Osteocyte (in vitro differentiated cells): ENCODE data around the gene KIF13A. TPM values are rescaled to one million over a fixed set of nuclear protein-coding genes. Genes with fewer than 3 reads are reported as not detected.
A peak's percentile ranks its signal among the peaks of the same experiment; 100 is the strongest.

Source experiments
- DNase-seq: peaks from one replicate; pipeline ENCODE4 v3.0.0; 2021; ENCODE audit warnings: mixed read lengths; ENCODE audit not compliant: unreplicated experiment; ENCODE audit errors: extremely low spot score
- H3K27ac Mint-ChIP-seq: one replicate; pipeline ENCODE4 v1.8.0; 2021; ENCODE audit warnings: mild to moderate bottlenecking, mixed read lengths; ENCODE audit not compliant: unreplicated experiment
- H3K27me3 Mint-ChIP-seq: one replicate; pipeline ENCODE4 v1.8.0; 2021; ENCODE audit warnings: mixed read lengths; ENCODE audit not compliant: unreplicated experiment
- H3K36me3 Mint-ChIP-seq: one replicate; pipeline ENCODE4 v1.8.0; 2021; ENCODE audit warnings: mixed read lengths; ENCODE audit not compliant: unreplicated experiment
- H3K4me1 Mint-ChIP-seq: one replicate; pipeline ENCODE4 v1.8.0; 2021; ENCODE audit warnings: mixed read lengths; ENCODE audit not compliant: unreplicated experiment
- H3K4me3 Mint-ChIP-seq: one replicate; pipeline ENCODE4 v1.8.0; 2021; ENCODE audit warnings: mild to moderate bottlenecking, moderate library complexity, mixed read lengths; ENCODE audit not compliant: unreplicated experiment
- H3K9me3 Mint-ChIP-seq: one replicate; pipeline ENCODE4 v1.8.0; 2021; ENCODE audit warnings: mixed read lengths; ENCODE audit not compliant: unreplicated experiment
- CTCF ChIP-seq: fragments of 200-600 bp; sonication (generic); IDR thresholded peaks from 2 replicates; pipeline ENCODE4 v1.5.0; 2021; ENCODE audit warnings: antibody characterized with exemption, mild to moderate bottlenecking, moderate library complexity
- long read RNA-seq: library from polyadenylated mRNA; unstranded; transcript quantifications from one replicate; pipeline ENCODE4 v2.0.0, GENCODE V29; 2021
- total RNA-seq: library from RNA; stranded (reverse); gene quantifications from 2 replicates; pipeline ENCODE4 v1.2.1, GENCODE V29; 2021

KIF13A gene
- 47.5 and 51.0 TPM in 2 replicates for total RNA-seq
- long read RNA-seq, partial matches to known transcripts, result 11 of 20 reads
- long read RNA-seq, other reads (novel, unspliced or antisense), result 9 of 20 reads

GRCh38 chr6:17987447-17987696 is at the start of gene KIF13A:
Gene KIF13A, minus strand, starts transcription at chr6:17987635. Its CDS starts 172 bp downstream, at chr6:17987463.
- H3K4me3 Mint-ChIP-seq, result peak within 1 kb of the TSS; percentile 94
- no peak for TF ChIP-seq CTCF
- no peaks in the 10 kb centered on the region for H3K27me3 Mint-ChIP-seq
- H3K27ac Mint-ChIP-seq, result peak within 1 kb of the TSS; percentile 97
- H3K4me1 Mint-ChIP-seq, result peaks cover 41% of the 10 kb centered on the region
- peaks cover 6% of the 10 kb centered on the region for H3K36me3 Mint-ChIP-seq
- no peak for DNase-seq
- H3K9me3 Mint-ChIP-seq, result no peaks in the 10 kb centered on the region

- Mint-ChIP-seq H3K27ac (no peak overlapping the region), H3K4me3 (no peak overlapping the region), H3K4me1 (peaks cover 22% of the 10 kb centered on the region), H3K9me3 (no peaks in the 10 kb centered on the region), H3K36me3 (no peaks in the 10 kb centered on the region), H3K27me3 (no peaks in the 10 kb centered on the region)
- DNase-seq, result peak; percentile 40
- no peak for TF ChIP-seq CTCF
These were observed 49.3 kb upstream of the KIF13A start for GRCh38 chr6:18036781-18037180.

GRCh38 chr6:18035330-18035854 is 48.0 kb upstream of the KIF13A start:
- no peak overlapping the region for H3K4me3 Mint-ChIP-seq
- no peaks in the 10 kb centered on the region for H3K9me3 Mint-ChIP-seq
- no peaks in the 10 kb centered on the region for H3K36me3 Mint-ChIP-seq
- DNase-seq, result no peak
- H3K4me1 Mint-ChIP-seq, result peaks cover 12% of the 10 kb centered on the region
- H3K27ac Mint-ChIP-seq, result no peak overlapping the region
- no peak for TF ChIP-seq CTCF
- H3K27me3 Mint-ChIP-seq, result no peaks in the 10 kb centered on the region

GRCh38 chr6:18034798-18035202 is 47.4 kb upstream of the KIF13A start:
- H3K36me3 Mint-ChIP-seq, result no peaks in the 10 kb centered on the region
- H3K4me3 Mint-ChIP-seq, result no peak overlapping the region
- TF ChIP-seq CTCF, result no peak
- no peaks in the 10 kb centered on the region for H3K9me3 Mint-ChIP-seq
- H3K27ac Mint-ChIP-seq, result no peak overlapping the region
- H3K4me1 Mint-ChIP-seq, result peaks cover 8% of the 10 kb centered on the region
- peak; percentile 42 for DNase-seq
- H3K27me3 Mint-ChIP-seq, result no peaks in the 10 kb centered on the region

GRCh38 chr6:18031680-18032256 is 44.3 kb upstream of the KIF13A start:
- H3K27me3 Mint-ChIP-seq, result no peaks in the 10 kb centered on the region
- TF ChIP-seq CTCF, result no peak
- no peak overlapping the region for H3K4me3 Mint-ChIP-seq
- DNase-seq, result peak; percentile 27
- no peaks in the 10 kb centered on the region for H3K4me1 Mint-ChIP-seq
- H3K36me3 Mint-ChIP-seq, result no peaks in the 10 kb centered on the region
- no peaks in the 10 kb centered on the region for H3K9me3 Mint-ChIP-seq
- no peak overlapping the region for H3K27ac Mint-ChIP-seq
